GM19043 (cell line): Measurements from ENCODE around the gene SEMA4D.

Experiments used
- ATAC-seq: cut with Tn5 transposase; IDR thresholded peaks from one replicate; pipeline ENCODE4 v1.9.1; 2021; ENCODE audit warnings: low read depth; ENCODE audit not compliant: unreplicated experiment

Gene SEMA4D

GRCh38 chr9:89468281-89468960 is 29.5 kb downstream of the SEMA4D start:
- no peak for ATAC-seq

GRCh38 chr9:89467278-89467625 is 30.7 kb downstream of the SEMA4D start:
- peak; percentile 21 for ATAC-seq

DNA sequence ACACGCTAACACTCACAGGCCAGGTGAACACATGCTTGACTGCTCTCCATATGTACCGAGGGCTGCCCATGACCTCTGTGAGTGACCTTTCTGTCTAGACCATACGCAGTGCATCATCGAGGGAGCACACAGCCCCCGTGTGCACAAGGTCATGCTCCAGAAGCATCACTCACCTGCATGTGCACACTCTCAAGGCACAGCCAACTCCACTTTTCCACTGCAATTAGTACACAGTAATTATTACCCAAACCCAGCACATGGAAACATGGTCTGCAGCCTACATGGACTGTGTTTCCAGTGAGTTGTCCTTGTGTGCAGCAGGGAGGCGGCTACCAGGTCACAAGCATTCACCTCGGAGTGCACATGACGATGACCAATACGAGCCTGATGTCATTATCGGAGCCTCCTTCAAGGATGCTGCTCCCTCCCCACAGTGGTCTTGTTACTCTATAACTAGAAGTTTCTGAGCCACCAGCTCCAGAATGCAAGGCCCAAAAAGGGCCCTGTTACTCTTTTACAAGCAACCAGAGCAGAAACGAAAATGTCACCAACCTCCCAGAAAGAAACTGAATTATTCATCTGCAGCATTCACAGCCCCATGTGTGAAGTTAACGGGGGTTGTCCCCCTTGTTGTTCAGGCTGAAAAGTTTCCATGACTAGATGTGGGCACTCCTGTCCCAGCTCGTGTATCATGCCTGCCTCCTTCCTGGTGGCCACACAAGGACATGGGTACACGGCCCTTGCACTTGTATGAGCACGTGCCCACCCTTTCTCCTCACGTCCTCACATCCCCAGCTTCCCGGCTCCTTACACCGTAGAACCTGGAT is 31.2 kb downstream of the SEMA4D start:
- ATAC-seq: peak; percentile 70

GRCh38 chr9:89465726-89466308 is 32.1 kb downstream of the SEMA4D start:
- no peak for ATAC-seq

- ATAC-seq: no peak
Observed at GRCh38 chr9:89465001-89465451, 32.9 kb downstream of the SEMA4D start.

- ATAC-seq: peak; percentile 25
Observed at GRCh38 chr9:89464300-89464901, 33.5 kb downstream of the SEMA4D start.

- ATAC-seq: no peak
Observed at GRCh38 chr9:89462817-89463683, 34.9 kb downstream of the SEMA4D start.

- no peak for ATAC-seq
Observed at GRCh38 chr9:89462199-89462598, 35.7 kb downstream of the SEMA4D start.

GRCh38 chr9:89461265-89461664 is 36.6 kb downstream of the SEMA4D start:
- no peak for ATAC-seq

DNA sequence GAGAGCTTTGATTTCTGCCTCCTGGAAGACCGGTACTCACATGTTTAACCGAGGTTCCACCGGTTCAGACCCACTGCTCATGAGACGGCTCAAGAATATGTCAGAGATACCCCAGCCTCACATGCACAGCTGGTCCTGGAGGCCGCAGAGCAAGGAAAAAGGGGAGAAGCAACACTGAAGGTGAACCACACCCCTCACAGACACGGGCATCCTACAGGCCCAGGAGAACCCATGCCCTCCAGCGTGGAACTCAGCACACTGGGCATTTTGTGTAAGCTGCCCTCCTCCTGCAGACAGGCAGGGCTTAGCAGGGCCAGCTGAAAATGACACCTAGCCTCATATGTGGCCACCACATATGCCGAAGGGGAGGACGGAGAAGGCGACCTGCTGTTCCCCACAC is 37.4 kb downstream of the SEMA4D start:
- ATAC-seq: no peak

GRCh38 chr9:89458768-89459496 is 39.0 kb downstream of the SEMA4D start:
- ATAC-seq: no peak

- ATAC-seq: no peak
Observed at GRCh38 chr9:89457376-89457855, 40.5 kb downstream of the SEMA4D start.

DNA sequence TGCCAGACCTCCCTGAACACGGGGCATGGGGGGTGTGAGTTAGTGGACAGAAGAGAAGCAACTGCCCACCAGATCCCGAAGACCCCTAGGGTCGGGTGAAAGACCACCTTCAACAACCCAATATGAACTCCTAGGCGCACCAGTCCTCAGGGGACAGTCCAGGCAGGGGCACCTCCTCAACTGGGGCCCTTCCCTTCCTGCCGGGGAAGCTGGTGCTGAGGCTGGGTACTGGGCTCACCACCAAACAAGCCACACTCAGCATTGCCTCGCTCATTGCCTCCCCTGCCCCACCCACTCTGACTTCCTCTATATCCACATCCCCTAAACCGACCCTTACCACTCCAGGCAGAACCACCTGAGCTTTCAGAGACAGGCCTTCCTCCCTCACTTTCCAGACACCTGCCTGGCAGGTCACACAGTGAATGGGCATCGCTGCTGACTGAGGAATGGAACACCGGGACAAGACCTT is 42.5 kb downstream of the SEMA4D start:
- ATAC-seq: no peak

GRCh38 chr9:89454498-89455355 is 43.2 kb downstream of the SEMA4D start:
- no peak for ATAC-seq

- no peak for ATAC-seq
Observed at GRCh38 chr9:89453452-89453851, 44.5 kb downstream of the SEMA4D start.

GRCh38 chr9:89452561-89452960 is 45.4 kb downstream of the SEMA4D start:
- ATAC-seq: no peak

DNA sequence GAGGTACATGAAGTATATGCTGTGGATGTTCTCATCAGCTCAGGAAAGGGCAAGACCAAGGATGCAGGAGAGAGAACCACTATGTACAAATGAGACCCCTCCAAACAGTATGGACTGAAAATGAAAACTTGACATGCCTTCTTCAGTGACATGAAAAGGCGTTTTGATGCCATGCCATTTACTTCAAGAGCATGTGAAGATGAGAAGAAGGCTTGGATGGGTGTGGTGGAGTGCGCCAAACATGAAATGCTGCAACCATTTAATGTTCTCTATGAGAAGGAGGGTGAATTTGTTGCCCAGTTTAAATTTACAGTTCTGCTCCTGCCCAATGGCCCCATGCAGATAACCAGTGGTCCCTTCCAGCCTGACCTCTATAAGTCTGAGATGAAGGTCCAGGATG is 47.7 kb downstream of the SEMA4D start:
- ATAC-seq: no peak

GRCh38 chr9:89449261-89449671 is 48.6 kb downstream of the SEMA4D start:
- no peak for ATAC-seq
